Bronchial epithelial cell (primary cell): Measurements from ENCODE around the gene GSTO1. TPM values are rescaled to one million over a fixed set of nuclear protein-coding genes. Genes with fewer than 3 reads are reported as not detected.

Source experiments
- DNase-seq: peaks from one replicate; pipeline ENCODE4 v3.0.0-alpha.2; 2010; ENCODE audit warnings: low read depth
- FAIRE-seq: peaks from 2 replicates; lab custom pipeline; 2011; peaks lifted over from hg19 to GRCh38; lab: Jason Lieb, UNC
- H3K27me3 ChIP-seq: 2 replicates; pipeline ENCODE4 v1.5.1; 2011; ENCODE audit warnings: low read length; ENCODE audit not compliant: control insufficient read depth, insufficient read depth
- H3K36me3 ChIP-seq: 2 replicates; pipeline ENCODE4 v1.5.1; 2011; ENCODE audit warnings: low read length; ENCODE audit not compliant: control insufficient read depth, insufficient read depth
- H3K4me3 ChIP-seq: 2 replicates; pipeline ENCODE4 v1.5.1; 2011; ENCODE audit warnings: mild to moderate bottlenecking, low read depth, low read length, control low read depth
- CTCF ChIP-seq: IDR thresholded peaks from 2 replicates; pipeline ENCODE4 v1.5.1; 2011; ENCODE audit warnings: mild to moderate bottlenecking, moderate library complexity, low read length, control low read depth, inconsistent platforms; ENCODE audit not compliant: insufficient read depth, severe bottlenecking
- total RNA-seq: library from RNA; depleted of rRNA; stranded (reverse); fragments of >200 nt; gene quantifications from 2 replicates; pipeline ENCODE4 v1.2.1, GENCODE V29; 2014

The GSTO1 gene
- total RNA-seq, 1 donor from 2014 or later = 158 TPM

GRCh38 chr10:104309980-104310978 lies 55.6 kb downstream of the GSTO1 start:
- TF ChIP-seq CTCF = no peak
- DNase-seq (no peak), FAIRE-seq (no peak)
- Histone ChIP-seq H3K27me3 (no peaks in the 10 kb centered on the region), H3K4me3 (no peak overlapping the region), H3K36me3 (peaks cover 19% of the 10 kb centered on the region)

- Histone ChIP-seq H3K27me3 (no peaks in the 10 kb centered on the region), H3K4me3 (no peak overlapping the region), H3K36me3 (peaks cover 24% of the 10 kb centered on the region)
- no peak for FAIRE-seq
- DNase-seq = no peak
- no peak for TF ChIP-seq CTCF
Observed at GRCh38 chr10:104311184-104311720, 56.6 kb downstream of the GSTO1 start.

GRCh38 chr10:104314591-104315485 lies 60.1 kb downstream of the GSTO1 start:
- FAIRE-seq (no peak), DNase-seq (no peak)
- Histone ChIP-seq H3K4me3 (no peak overlapping the region), H3K36me3 (peaks cover 27% of the 10 kb centered on the region), H3K27me3 (no peaks in the 10 kb centered on the region)
- TF ChIP-seq CTCF = no peak

GRCh38 chr10:104315486-104315921 lies 60.8 kb downstream of the GSTO1 start:
- FAIRE-seq (no peak), DNase-seq (no peak)
- Histone ChIP-seq H3K27me3 (no peaks in the 10 kb centered on the region), H3K4me3 (no peak overlapping the region), H3K36me3 (peaks cover 27% of the 10 kb centered on the region)
- no peak for TF ChIP-seq CTCF

- Histone ChIP-seq H3K4me3 (no peak overlapping the region), H3K36me3 (peaks cover 25% of the 10 kb centered on the region), H3K27me3 (no peaks in the 10 kb centered on the region)
- DNase-seq (no peak), FAIRE-seq (no peak)
- TF ChIP-seq CTCF = no peak
Observed at GRCh38 chr10:104316321-104317099, 61.8 kb downstream of the GSTO1 start.
